ENCODE measurements around the gene OBP2A. TPM values are rescaled to one million over a fixed set of nuclear protein-coding genes. Genes with fewer than 3 reads are reported as not detected.
"Not testable (repeated sequence)": the region's sequence is repeated elsewhere in the genome, so short reads cannot be mapped to it uniquely, and the experiment has no call there.

Gene OBP2A
- total RNA-seq, 1 donor from 2014 or later: not detected

DNA sequence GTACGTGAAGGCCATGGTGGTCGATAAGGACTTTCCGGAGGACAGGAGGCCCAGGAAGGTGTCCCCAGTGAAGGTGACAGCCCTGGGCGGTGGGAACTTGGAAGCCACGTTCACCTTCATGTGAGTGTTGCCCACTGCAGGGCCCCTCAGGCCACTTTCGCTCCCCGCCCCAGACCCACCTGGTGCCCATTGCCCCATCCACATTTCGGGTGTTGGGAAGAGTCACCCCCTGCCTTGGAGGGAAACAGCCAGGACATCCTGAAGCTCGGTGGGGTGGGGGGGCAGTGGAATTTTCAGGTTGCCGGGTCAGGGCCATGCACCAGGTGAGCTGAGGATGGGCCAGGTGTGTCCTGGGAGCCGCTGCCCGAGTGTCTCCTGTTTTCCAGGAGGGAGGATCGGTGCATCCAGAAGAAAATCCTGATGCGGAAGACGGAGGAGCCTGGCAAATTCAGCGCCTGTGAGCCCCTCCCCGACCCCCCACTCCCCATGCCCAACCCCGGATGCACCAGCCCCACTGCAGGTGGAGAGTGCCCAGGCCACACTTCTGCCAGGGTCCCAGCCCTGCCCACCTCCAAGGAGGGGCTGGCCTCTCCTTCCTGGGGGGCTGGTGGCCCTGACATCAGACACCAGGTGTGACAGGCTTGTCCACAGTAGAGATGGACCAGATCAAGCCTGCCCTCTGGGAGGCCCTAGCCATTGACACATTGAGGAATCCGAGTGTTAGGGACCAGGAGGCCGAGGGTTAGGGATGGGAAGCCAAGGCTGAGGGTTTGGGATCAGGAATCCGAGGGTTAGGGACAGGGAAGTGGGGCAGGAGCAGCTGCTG is 1.1 kb downstream of the OBP2A start:
- DNase-seq; intact Hi-C loops (cut with DNase I); ATAC-seq (ENCODE audit: poor library complexity): not testable (repeated sequence)

DNA sequence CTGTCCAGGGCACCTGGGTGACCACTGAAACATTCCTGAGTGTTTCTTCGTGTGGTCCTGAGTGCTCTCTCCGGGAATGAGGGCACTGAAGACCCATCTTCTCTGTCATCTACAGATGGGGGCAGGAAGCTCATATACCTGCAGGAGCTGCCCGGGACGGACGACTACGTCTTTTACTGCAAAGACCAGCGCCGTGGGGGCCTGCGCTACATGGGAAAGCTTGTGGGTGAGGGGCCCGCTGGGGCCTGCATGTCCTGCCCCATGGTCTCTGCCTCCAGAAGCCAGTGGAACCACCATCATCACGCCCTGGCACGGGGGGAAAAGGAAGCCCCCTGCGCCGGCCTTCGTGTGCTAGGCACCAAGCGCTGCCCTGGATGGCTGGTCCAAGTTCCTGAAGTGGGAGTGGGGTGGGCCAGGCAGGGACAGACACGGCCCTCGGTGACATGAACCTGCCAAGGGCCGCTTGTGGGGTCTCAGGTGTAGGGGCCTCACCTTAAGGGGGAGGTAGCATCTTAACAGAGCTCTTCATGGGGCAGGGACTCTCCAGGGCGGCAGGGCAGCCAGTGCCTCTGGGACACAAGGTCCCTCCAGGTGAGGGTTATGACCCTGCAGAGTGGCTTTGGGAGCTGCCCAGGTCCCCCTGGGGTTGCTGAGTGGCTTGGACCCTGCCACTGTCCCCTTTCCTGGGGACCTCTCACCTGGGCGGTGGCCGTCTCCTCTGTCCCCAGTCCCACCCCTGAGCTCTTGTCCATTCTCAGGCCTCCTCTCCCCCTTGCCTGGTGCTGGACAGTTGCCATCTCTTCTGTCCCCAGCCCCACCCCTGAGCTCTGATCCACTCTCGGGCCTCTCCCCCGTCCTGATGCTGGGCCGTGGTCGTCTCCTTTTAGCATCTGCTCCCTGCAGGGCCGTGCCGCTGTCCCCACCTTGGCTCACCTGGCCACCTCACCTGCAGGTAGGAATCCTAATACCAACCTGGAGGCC is 2.1 kb downstream of the OBP2A start:
- DNase-seq: no peak
- ATAC-seq (ENCODE audit: poor library complexity): no peak
- intact Hi-C loops (cut with DNase I): no loop called here

DNA sequence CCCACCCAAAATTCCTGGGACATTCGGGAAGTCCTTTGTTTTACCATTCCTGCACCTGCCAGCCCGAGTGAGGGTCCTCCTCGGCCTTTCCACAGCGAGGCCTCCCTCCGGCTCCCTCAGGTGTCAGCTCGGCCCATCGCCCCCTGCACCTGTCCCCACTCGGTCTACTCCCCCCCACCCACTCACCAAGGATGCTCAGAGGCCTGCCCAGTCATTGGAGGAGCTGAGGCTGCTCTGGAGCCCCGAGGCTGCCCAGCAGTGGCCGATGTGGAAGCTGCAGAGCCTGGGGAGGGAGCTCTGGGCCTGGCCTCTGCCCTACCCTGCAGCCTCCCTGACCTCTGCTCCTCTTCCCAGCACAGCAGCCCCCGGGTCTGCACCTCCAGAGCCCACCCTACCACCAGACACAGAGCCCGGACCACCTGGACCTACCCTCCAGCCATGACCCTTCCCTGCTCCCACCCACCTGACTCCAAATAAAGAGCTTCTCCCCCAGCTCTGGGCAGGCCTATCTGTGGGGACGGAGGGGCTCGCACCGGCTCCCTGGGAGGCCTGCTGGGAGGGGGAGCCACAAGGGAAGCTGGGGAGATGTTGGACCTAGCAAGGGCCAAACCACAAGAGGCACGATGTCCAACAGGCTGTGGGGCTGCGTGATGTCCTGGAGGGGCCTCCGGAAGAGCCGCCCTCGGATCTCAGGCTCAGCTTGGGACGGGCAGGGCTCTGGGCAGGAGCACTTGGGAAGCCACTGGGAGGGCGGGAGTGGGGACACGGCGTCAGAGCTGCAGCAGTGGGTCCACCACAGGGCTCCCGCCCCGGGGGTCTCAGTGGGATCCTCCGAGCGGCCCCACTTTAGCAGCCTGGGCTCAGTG is 3.8 kb downstream of the OBP2A start:
- DNase-seq: not testable (repeated sequence)

DNA sequence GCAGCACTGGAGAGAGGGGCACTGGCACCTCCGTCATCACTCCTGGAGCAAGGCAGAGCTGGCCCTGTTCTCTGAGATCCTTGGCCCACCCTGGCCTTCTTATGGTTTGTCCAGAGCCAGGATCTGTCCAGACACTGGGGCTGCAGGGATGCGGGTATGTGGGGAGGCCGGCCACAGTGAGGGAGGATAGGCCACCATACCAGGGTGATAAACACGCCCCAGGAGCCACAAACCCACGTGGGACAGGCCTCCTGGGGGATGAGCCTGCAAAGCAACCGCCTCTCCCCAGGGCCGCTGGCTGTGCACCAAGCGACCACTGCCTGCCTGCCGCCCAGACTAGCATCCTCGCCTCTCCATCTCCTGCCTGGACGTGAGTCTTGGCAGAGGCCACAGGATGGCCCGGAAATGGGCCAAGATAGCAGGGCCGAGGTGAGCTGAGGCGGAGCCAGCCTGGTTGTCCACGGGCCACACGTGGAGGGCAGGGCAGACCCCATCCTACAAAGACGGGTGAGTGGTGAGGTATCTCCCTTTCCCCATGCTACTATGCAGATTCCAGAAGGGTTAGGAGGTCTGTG is 4.5 kb downstream of the OBP2A start:
- no peak for DNase-seq
- intact Hi-C loops (cut with DNase I): no loop called here
- no peak for ATAC-seq (ENCODE audit: poor library complexity)

More for the DNA sequence above, 3.8 kb downstream of the OBP2A start:
- intact Hi-C loops (cut with DNase I); ATAC-seq (ENCODE audit: poor library complexity): not testable (repeated sequence)

DNA sequence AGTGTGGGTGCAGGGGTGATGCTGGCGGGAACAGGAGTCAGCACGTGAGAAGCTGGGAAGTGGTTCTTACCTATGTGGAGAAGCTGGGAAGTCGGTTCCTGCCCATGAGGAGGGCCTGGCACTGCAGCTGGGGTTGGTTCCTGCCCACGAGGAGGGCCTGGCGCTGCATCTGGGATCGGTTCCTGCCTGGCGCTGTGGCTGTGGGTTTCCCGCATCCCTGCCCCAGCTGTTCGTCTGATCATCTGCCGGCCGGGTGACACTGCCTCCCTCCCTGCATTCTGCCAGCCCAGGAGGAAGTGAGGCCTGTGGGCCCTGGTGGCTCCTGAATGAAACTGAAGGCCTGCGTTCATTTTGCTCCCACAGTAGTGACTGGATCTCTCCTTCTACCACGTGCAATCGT is 5.1 kb downstream of the OBP2A start:
- no peak for ATAC-seq (ENCODE audit: poor library complexity)
- no peak for DNase-seq
- intact Hi-C loops (cut with DNase I): no loop called here

DNA sequence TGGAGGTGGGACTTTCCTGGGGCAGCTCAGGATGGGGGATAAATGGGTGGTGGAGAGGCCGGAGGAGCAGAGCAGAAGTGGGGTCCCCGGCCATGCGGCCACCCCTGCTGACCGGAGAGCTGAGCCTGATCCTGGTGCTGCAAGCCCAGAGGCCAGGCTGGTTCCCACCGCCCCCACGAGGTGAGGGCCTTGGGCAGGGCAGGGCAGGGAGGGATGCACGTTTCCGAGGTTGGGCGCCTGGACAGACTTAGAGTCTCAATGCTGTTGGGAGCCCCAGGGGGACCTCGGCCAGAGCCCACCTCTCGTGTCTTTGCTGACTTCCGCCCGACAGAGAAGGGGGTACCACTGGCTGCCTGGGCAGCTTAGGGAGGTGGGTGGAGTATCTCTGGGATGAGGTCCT is 5.5 kb downstream of the OBP2A start:
- no peak for DNase-seq
- intact Hi-C loops (cut with DNase I): no loop called here
- no peak for ATAC-seq (ENCODE audit: poor library complexity)

DNA sequence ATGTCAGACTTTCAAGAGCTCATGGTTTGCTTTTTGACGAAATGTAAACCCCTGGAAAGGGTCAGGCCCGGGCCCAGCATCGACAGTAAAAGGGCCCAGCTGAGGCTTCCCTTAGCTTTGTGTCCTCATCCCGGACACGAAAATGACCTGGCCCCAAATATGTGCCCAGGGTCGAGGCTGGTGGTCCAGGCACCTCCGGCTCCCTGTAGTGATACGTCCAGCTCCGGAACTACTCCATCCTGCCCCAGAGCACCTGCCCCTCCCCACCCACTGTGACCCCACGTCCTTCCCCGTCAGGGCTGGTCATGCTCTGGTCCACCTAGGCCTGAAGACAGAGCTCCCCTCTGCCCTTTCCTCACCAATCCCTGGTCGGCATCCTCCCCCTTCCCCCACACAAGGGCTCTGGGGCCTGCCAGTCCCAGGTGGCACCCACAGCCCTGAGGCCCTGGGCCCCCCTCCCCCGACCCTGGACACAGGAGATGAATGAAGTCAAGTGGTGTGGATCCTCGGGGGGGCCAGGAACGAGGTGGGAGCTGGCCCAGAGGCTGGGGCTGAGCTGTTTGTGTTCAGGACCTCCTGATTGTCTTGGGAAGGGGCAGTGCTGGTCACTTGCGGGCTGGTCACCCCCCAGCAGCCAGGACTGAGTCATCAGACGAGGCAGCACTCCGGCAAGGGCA is 6.2 kb downstream of the OBP2A start:
- DNase-seq (no peak), ATAC-seq (ENCODE audit: poor library complexity) (no peak)
- intact Hi-C loops (cut with DNase I): no loop called here

DNA sequence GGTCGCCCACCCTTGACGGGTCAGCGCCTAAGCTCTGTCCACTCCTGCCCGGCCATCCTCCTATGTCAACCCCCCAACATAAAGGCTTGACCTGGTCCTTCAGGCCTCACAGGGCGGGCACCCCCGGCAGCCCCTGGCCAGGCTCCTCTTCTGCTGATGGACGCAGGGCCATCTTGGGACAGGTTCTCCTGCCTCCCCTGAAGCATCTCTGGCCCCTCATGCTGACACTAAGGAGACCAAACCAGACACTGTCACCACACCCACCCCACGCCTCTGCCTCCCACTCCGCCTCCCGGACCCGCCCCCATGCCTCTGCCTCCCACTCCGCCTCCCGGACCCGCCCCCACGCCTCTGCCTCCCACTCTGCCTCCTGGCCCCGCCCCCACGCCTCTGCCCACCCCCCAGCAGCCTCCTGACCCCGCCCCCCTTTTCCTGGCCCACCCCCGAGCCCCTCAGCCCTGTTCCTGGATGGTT is 6.8 kb downstream of the OBP2A start:
- intact Hi-C loops (cut with DNase I): no loop called here
- DNase-seq (no peak), ATAC-seq (ENCODE audit: poor library complexity) (no peak)

DNA sequence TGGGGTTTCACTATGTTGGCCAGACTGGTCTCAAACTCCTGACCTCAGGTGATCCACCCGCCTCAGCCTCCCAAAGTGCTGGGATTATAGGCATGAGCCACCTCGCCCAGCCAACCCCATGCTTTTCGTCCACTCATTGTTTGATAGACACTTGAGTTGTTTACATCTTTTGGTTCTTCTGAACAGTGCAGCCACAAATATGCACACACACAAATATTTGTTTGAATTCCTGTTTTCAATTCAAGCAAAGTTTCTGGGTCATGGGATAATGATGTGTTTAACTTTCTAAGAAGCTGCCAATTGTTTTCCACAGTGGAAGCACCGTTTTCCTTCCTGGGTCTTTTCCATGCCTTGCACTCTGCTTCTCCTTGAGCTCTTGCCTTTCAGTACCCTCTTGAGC is 8.8 kb downstream of the OBP2A start:
- ATAC-seq (ENCODE audit: poor library complexity) (no peak), DNase-seq (no peak)
- intact Hi-C loops (cut with DNase I): no loop called here

DNA sequence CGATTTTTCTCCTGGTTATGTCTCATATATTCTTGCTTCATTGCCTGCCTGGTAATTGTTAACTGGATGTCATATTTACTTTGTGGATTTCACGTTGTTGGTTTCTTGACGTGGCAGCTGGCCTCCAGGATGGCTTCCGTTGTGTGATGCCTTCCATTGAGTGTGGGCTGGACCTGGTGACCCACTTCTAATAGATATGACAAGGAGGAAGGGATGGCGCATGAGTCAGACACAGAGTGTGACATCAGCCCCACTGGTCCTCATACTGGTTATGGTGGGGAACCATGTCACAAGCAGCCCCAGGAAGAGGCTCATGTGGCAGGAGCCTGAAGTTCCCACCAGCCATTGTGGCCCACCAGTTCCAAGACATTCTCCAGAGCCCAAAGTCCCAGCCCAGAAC is 9.3 kb downstream of the OBP2A start:
- ATAC-seq (ENCODE audit: poor library complexity) (no peak), DNase-seq (no peak)
- intact Hi-C loops (cut with DNase I): no loop called here

DNA sequence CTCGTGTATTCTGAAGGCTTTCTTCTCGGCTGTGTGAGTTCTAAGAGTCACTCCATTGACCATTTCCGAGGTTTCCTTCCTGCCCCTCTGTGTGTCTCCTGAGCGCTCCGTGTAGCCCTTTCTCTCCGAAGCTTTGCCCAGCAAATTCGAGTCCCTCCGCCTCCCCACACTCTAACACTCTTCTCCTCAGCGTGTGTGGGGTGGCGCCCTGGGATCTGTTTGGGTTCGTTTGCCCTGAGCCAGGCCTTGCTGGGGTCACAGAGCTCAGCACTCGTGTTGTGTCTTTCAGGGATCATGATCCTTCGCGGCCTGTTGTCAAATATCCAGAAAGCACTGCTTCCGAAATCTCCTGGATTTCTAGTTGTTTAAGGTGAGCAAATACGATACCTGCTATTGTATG is 10.0 kb downstream of the OBP2A start:
- no peak for ATAC-seq (ENCODE audit: poor library complexity)
- DNase-seq: no peak
- intact Hi-C loops (cut with DNase I): no loop called here

DNA sequence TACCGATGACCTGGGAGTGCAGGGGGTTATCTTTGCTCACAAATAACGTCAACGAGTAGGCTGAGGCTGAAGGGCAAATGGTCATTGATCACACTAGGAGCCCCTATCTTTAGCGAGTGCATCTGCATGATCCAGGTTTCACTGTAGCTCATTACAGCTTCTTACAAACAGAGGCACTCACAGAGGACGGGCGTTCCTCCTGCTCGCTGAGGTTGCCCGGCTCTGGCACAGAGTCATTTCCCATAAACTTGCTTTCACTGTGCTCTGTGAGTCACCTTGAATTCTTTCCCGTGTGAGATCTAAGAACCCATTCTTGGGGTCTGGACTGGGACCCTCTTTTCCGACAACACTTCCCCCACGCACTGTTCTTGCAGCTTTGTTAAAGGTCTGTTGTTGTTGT is 13.7 kb downstream of the OBP2A start:
- intact Hi-C loops (cut with DNase I): no loop called here
- ATAC-seq (ENCODE audit: poor library complexity): no peak
- no peak for DNase-seq

DNA sequence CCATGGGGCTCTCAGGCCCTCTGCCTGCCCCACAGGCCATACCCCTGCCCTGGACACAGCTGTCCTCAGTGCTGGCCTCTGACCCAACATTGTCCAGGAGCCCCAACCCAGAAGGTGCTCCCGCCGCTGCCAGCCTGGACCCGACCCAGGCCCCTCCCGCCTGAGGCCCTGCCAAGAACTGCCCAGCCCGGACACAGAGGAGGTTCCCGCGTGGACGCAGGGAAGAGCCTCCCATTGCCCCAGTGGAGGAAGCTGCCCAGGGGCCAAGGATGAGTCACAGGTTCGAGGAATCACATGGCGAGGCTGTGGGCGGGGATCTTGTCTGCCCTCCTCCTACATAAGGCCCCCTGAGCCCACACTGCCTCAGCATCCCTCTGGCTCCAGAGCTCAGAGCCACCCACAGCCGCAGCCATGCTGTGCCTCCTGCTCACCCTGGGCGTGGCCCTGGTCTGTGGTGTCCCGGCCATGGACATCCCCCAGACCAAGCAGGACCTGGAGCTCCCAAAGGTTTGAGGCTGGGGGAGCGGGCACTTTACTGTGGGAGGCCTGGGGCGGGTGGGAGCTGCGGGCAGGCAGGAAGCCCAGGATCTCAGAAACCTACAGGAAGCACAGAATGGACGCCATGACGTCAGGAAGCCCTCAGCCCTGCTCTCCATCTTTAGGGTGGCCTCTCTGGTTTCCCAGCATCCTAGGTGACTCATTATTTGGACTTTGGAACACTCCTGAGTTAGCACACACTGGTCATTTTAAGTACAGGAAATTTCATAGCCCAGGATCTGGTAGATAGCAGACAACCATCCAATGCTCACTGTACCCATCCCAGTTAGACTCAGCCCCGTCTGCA is 15.7 kb downstream of the OBP2A start, which contains the start of gene PAEP:
TSS of gene PAEP (plus strand) at position 366 of the 844 bp plus-strand sequence.
- DNase-seq: no peak
- no peak for ATAC-seq (ENCODE audit: poor library complexity)
- intact Hi-C loops (cut with DNase I): no loop called here

DNA sequence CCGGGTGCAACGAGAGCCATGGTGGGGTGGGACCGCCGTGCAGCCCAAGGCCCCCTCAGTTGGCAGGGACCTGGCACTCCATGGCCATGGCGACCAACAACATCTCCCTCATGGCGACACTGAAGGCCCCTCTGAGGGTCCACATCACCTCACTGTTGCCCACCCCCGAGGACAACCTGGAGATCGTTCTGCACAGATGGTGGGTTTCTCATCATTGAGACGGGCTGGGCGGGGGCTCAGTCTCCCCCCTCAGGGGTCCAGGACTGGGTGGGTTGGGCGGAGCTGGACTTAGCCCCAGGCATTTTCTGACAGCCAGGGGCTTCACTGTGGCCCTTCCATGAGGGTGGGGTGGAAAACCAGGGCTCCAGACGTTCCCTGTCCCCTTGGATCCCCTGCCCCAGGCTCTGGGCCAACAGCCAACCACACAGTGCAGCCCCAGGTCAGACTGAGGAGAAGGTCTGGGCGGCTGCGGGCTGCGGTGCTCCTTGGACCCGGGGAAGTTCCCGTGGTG is 16.4 kb downstream of the OBP2A start:
- ATAC-seq (ENCODE audit: poor library complexity): no peak
- no peak for DNase-seq
- intact Hi-C loops (cut with DNase I): no loop called here

DNA sequence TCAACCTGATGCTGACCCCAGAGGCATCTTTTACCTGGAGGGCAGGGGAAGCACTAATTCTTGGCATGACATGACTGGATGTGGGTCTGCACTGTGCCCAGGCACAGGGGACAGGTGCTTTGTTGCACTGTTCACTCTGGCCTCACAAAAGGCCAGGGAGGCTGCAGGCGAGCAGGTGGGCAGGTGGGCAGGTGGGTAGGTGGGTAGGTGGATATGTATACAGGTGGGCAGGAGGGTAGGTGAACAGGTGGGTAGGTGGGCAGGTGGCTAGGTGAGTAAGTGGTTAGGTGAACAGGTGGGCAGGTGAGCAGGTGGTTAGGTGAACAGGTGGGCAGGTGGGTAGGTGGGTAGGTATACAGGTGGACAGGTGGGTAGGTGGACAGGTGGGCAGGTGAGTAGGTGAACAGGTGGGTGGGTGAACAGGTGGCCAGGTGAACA is 17.1 kb downstream of the OBP2A start:
- intact Hi-C loops (cut with DNase I): no loop called here
- ATAC-seq (ENCODE audit: poor library complexity) (no peak), DNase-seq (no peak)

DNA sequence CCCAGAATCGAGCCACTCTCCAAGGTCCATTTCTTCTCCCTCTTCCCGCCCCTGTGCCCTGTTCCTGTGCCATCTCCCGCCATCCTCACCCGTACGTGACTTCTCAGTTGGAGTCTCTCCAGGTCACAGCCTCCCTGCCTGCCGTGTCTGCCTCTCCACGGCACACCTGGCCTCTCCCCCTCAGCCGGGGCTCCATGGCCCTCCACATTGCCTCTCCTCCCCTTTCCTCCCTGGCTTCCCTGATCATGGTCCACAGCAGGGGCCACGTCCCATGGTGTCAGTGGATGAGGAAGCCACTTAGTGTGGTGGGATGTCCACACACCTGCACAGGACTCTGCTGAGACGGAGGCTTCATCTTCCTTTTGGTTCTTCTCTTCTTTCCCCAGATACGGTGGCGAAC is 17.9 kb downstream of the OBP2A start:
- ATAC-seq (ENCODE audit: poor library complexity): no peak
- intact Hi-C loops (cut with DNase I): no loop called here
- no peak for DNase-seq

Data from Right ventricle myocardium superior (tissue), 1 donor.